Measurements from ENCODE around the gene IL4I1. TPM values are rescaled to one million over a fixed set of nuclear protein-coding genes. Genes with fewer than 3 reads are reported as not detected.

Gene IL4I1
- total RNA-seq, 3 donors from 2014 or later = 1.2 to 1.7 (median 1.6) TPM

DNA sequence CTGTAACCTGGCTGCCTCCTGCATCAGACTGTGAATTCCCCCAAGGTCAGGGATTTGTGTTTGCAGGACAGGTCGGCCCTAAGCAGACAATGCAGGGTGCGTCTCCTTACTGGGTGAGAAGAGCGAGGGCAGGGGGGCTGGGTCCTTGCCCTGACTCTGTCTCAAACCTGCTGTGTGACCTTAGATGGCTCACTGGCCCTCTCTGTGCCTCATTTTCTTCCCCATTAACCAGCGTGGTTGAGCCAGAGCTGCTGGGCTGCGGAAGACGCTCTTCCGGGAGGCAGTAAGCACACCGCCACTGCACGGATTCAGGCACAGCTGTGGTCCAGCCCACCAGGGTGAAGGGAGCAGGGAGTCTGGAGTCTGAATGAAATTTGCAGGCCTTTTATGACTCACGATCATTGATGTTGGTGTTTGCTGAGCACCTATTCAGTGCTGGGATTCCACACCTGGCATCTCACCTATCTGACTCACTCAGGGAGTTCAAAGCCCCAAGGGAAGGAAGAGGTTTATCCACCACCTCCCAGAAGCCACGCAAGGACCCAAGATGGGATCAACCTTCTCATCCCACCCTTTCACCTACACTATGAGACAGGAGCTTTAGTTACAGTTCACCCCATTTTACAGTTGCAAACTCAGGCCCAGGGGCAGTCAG is 22.1 kb downstream of the IL4I1 start:
- no peak overlapping the region for H3K4me3 ChIP-seq
- no peaks in the 10 kb centered on the region for H3K9me3 ChIP-seq
- H3K36me3 ChIP-seq (ENCODE audit: low read depth) = peaks cover 4% of the 10 kb centered on the region
- intact Hi-C loops (cut with DNase I, micrococcal nuclease) = no loop called here
- DNase-seq = no peak
- TF ChIP-seq, protein P1, sequence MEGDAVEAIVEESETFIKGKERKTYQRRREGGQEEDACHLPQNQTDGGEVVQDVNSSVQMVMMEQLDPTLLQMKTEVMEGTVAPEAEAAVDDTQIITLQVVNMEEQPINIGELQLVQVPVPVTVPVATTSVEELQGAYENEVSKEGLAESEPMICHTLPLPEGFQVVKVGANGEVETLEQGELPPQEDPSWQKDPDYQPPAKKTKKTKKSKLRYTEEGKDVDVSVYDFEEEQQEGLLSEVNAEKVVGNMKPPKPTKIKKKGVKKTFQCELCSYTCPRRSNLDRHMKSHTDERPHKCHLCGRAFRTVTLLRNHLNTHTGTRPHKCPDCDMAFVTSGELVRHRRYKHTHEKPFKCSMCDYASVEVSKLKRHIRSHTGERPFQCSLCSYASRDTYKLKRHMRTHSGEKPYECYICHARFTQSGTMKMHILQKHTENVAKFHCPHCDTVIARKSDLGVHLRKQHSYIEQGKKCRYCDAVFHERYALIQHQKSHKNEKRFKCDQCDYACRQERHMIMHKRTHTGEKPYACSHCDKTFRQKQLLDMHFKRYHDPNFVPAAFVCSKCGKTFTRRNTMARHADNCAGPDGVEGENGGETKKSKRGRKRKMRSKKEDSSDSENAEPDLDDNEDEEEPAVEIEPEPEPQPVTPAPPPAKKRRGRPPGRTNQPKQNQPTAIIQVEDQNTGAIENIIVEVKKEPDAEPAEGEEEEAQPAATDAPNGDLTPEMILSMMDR (IDR thresholded peaks at IDR 0.05) = no peak
- no peak for ATAC-seq
- H3K4me1 ChIP-seq (ENCODE audit: low read depth) = peaks cover 29% of the 10 kb centered on the region

DNA sequence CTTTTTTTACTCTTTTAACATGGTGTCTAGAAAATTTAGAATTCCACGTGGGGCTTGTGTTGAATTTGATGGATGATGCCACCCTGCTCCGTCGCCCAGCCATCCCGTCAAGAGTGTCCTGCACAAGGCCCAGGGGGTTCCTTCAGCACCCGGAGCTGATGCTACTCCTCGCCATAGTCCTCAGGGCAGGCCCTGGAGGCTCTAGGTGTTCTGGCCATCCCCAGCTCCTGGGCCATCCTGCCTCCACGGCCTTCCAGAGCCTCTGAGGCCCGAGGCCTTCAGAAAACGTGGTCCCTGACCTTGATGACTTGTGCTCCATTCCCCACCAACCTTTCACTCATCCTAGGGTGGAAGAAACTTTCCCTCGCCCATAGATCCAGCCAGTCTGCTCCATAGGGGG is 22.9 kb downstream of the IL4I1 start:
- ATAC-seq (no peak), DNase-seq (no peak)
- intact Hi-C loops (cut with DNase I, micrococcal nuclease) = no loop called here
- Histone ChIP-seq H3K4me3 (no peak overlapping the region), H3K36me3 (ENCODE audit: low read depth) (peaks cover 4% of the 10 kb centered on the region), H3K9me3 (no peaks in the 10 kb centered on the region), H3K4me1 (ENCODE audit: low read depth) (peaks cover 33% of the 10 kb centered on the region)
- TF ChIP-seq, protein P1 (IDR thresholded peaks at IDR 0.05) = no peak

- H3K36me3 ChIP-seq (ENCODE audit: low read depth) = peaks cover 4% of the 10 kb centered on the region
- ATAC-seq (no peak), DNase-seq (no peak)
- H3K4me3 ChIP-seq = no peak overlapping the region
- H3K4me1 ChIP-seq (ENCODE audit: low read depth) = peaks cover 31% of the 10 kb centered on the region
- no peaks in the 10 kb centered on the region for H3K9me3 ChIP-seq
- TF ChIP-seq, protein P1 (IDR thresholded peaks at IDR 0.05) = no peak
- intact Hi-C loops (cut with DNase I, micrococcal nuclease) = no loop called here
Measured at GRCh38 chr19:49873129-49873521, 23.6 kb downstream of the IL4I1 start.

DNA sequence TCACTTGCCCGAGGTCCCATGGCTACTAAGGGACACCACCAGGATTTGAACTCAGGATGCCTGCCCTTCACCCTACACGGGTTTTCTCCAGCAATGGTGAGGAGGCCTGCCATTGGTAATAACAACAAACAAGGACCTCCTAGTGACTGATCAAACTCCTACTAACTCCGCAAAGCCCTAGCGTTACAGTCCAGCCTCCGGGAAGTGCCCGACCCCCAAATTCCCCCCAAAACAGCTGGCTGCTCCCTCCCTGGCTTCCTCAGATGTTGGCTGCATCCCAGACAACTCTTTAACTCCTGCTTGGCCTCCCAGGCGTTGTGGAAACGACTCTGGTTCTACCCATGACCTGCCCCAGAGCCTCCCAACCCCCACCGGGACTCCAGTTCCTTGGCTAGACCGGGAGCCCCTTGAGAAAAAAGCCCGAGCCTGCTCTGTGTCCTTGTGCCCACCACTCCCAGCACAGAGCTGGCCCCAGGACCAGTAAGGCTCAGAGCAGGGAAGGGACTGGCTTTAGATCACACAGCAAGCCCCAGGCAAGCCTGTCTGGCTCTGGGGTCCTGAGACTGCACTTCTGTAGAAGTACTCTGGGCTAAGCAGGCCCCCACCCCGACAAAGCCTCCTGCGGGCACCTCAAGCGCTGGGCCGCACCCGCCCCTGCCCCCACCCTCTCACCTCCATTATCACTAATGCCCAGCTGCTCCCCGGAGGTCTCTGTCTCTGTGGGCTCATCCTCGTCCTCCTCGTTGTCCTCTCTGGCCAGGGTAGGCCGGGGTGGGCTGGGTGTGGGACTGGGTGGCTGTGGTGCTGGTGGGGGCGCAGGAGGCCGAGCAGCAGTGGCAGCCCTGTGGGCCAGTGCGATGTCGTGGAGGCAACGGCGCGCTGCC is 24.2 kb downstream of the IL4I1 start:
- no peak for ATAC-seq
- no peak for DNase-seq
- H3K4me3 ChIP-seq = no peak overlapping the region
- no peaks in the 10 kb centered on the region for H3K9me3 ChIP-seq
- peaks cover 31% of the 10 kb centered on the region for H3K4me1 ChIP-seq (ENCODE audit: low read depth)
- TF ChIP-seq, protein P1 (IDR thresholded peaks at IDR 0.05) = no peak
- intact Hi-C loops (cut with DNase I, micrococcal nuclease) = no loop called here
- H3K36me3 ChIP-seq (ENCODE audit: low read depth) = peaks cover 4% of the 10 kb centered on the region

GRCh38 chr19:49871349-49871985 is 25.2 kb downstream of the IL4I1 start:
- intact Hi-C loops (cut with DNase I, micrococcal nuclease) = no loop called here
- Histone ChIP-seq H3K9me3 (no peaks in the 10 kb centered on the region), H3K36me3 (ENCODE audit: low read depth) (no peaks in the 10 kb centered on the region), H3K4me3 (no peak overlapping the region), H3K4me1 (ENCODE audit: low read depth) (peaks cover 35% of the 10 kb centered on the region)
- DNase-seq (no peak), ATAC-seq (no peak)
- TF ChIP-seq, protein P1 (IDR thresholded peaks at IDR 0.05) = no peak
